Memory B cell (primary cell): ENCODE data around the gene DENND1A.

Experiments used
- ATAC-seq: fragments of 150-1000 bp; cut with Tn5 transposase; 2 replicates; pipeline ENCODE4 v1.10.0; 2021; ENCODE audit warnings: low read depth, mild to moderate bottlenecking, moderate library complexity
- DNase-seq, 2 donors: peaks; one replicate each; pipeline ENCODE4 v3.0.0; 2022; ENCODE audit warnings: low spot score in 2 of 2
- H3K27ac Mint-ChIP-seq: one replicate; pipeline ENCODE4 v1.8.0; 2022; ENCODE audit warnings: mild to moderate bottlenecking, moderate library complexity, mixed read lengths
- H3K27me3 Mint-ChIP-seq: one replicate; pipeline ENCODE4 v1.8.0; 2022; ENCODE audit warnings: mixed read lengths
- H3K36me3 Mint-ChIP-seq: one replicate; pipeline ENCODE4 v1.8.0; 2022; ENCODE audit warnings: mild to moderate bottlenecking, mixed read lengths
- H3K4me1 Mint-ChIP-seq: one replicate; pipeline ENCODE4 v1.8.0; 2022; ENCODE audit warnings: mixed read lengths
- H3K4me3 Mint-ChIP-seq: one replicate; pipeline ENCODE4 v1.8.0; 2022; ENCODE audit warnings: mild to moderate bottlenecking, moderate library complexity, mixed read lengths
- H3K9me3 Mint-ChIP-seq: one replicate; pipeline ENCODE4 v1.8.0; 2022; ENCODE audit warnings: mixed read lengths

Gene DENND1A

GRCh38 chr9:123453831-123454321 is 476.1 kb downstream of the DENND1A start:
- ATAC-seq (no peak), DNase-seq (no peak)
- H3K4me1 Mint-ChIP-seq: no peaks in the 10 kb centered on the region
- H3K36me3 Mint-ChIP-seq: peaks cover 26% of the 10 kb centered on the region
- no peaks in the 10 kb centered on the region for H3K27me3 Mint-ChIP-seq
- no peaks in the 10 kb centered on the region for H3K9me3 Mint-ChIP-seq
- no peak overlapping the region for H3K4me3 Mint-ChIP-seq
- H3K27ac Mint-ChIP-seq: no peak overlapping the region

DNA sequence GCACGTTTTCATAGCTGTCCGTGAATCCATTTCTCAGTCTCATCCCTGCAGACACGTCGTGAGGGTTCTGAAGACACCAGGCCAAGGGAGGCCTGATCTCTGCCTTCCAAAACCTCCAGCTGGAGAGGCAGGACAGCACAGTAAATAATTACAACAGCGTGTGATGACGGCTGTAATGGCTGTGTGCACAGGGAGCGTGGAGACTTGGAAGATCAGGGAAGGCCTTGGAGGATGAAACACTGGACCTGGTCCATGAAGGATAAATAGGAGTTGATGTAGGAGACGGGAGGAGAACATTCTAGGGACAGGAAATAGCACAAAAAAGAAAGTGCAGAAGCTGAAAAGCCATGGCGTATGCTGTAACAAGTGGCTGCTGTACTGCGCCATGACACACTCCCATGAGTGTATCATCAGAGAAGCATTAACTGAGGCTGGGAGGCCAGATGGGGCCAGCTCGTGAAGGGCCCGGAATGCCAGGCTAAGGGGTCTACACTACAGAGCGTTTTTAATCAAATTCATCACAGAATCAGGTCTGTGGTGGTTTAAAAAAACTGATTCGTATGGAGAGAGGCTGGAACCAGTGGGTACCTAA is 476.8 kb downstream of the DENND1A start:
- Mint-ChIP-seq H3K36me3 (peaks cover 26% of the 10 kb centered on the region), H3K27me3 (no peaks in the 10 kb centered on the region), H3K4me1 (no peaks in the 10 kb centered on the region), H3K27ac (no peak overlapping the region), H3K4me3 (no peak overlapping the region), H3K9me3 (no peaks in the 10 kb centered on the region)
- DNase-seq (no peak), ATAC-seq (no peak)

GRCh38 chr9:123450996-123451395 is 478.9 kb downstream of the DENND1A start:
- H3K9me3 Mint-ChIP-seq: no peaks in the 10 kb centered on the region
- no peak overlapping the region for H3K27ac Mint-ChIP-seq
- no peaks in the 10 kb centered on the region for H3K27me3 Mint-ChIP-seq
- peaks cover 38% of the 10 kb centered on the region for H3K36me3 Mint-ChIP-seq
- H3K4me1 Mint-ChIP-seq: no peaks in the 10 kb centered on the region
- DNase-seq (no peak), ATAC-seq (no peak)
- H3K4me3 Mint-ChIP-seq: no peak overlapping the region

- no peak for ATAC-seq
- H3K4me3 Mint-ChIP-seq: no peak overlapping the region
- no peak overlapping the region for H3K27ac Mint-ChIP-seq
- H3K36me3 Mint-ChIP-seq: peaks cover 35% of the 10 kb centered on the region
- H3K4me1 Mint-ChIP-seq: no peaks in the 10 kb centered on the region
- H3K27me3 Mint-ChIP-seq: no peaks in the 10 kb centered on the region
- no peak for DNase-seq
- no peaks in the 10 kb centered on the region for H3K9me3 Mint-ChIP-seq
Measured at GRCh38 chr9:123450098-123450770, 479.7 kb downstream of the DENND1A start.

DNA sequence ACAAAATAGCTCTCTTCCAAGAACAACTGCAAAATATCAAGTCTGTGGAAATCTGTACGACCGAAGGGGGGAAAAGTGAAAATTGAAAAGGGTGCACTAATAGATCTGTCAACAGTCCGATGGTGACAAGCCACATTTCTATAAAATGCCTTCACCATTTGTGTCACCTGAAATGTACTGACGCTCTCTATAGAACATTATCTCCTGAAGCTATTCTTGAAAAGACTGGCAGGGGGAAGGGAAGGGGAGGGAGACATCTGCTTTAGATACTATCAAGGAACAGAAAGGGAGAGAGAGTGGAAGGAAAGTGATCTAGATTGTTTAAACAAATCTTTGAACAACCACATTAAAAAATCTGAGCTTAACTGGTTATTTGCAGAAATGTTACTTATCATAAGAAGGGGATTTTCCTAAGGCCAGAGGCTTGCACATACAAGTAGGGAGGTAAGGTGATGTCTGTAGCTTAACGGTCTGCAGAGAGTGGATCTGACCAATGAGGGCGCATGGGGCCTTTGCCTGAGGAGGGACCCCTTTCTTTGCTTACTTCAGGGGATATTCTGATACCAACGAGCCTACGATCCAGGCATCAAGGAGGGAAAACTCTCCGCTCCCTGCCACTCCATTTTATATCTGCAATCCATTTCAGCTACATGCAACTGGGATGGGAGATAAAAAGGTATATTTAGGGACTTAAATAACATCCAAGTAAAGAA is 481.8 kb downstream of the DENND1A start:
- Mint-ChIP-seq H3K4me1 (no peaks in the 10 kb centered on the region), H3K36me3 (peaks cover 31% of the 10 kb centered on the region), H3K4me3 (no peak overlapping the region), H3K27me3 (no peaks in the 10 kb centered on the region), H3K9me3 (no peaks in the 10 kb centered on the region), H3K27ac (no peak overlapping the region)
- DNase-seq: no peak
- no peak for ATAC-seq

GRCh38 chr9:123445981-123446610 is 483.8 kb downstream of the DENND1A start:
- DNase-seq: no peak

GRCh38 chr9:123445116-123445515 is 484.8 kb downstream of the DENND1A start:
- no peaks in the 10 kb centered on the region for H3K4me1 Mint-ChIP-seq
- no peaks in the 10 kb centered on the region for H3K27me3 Mint-ChIP-seq
- no peak for ATAC-seq
- H3K36me3 Mint-ChIP-seq: peaks cover 26% of the 10 kb centered on the region
- no peak for DNase-seq
- no peaks in the 10 kb centered on the region for H3K9me3 Mint-ChIP-seq
- H3K4me3 Mint-ChIP-seq: no peak overlapping the region
- H3K27ac Mint-ChIP-seq: no peak overlapping the region

More at GRCh38 chr9:123445981-123446610, 483.8 kb downstream of the DENND1A start:
- Mint-ChIP-seq H3K4me1 (no peaks in the 10 kb centered on the region), H3K9me3 (no peaks in the 10 kb centered on the region), H3K27ac (no peak overlapping the region), H3K27me3 (no peaks in the 10 kb centered on the region), H3K36me3 (peaks cover 25% of the 10 kb centered on the region), H3K4me3 (no peak overlapping the region)
- ATAC-seq: no peak

DNA sequence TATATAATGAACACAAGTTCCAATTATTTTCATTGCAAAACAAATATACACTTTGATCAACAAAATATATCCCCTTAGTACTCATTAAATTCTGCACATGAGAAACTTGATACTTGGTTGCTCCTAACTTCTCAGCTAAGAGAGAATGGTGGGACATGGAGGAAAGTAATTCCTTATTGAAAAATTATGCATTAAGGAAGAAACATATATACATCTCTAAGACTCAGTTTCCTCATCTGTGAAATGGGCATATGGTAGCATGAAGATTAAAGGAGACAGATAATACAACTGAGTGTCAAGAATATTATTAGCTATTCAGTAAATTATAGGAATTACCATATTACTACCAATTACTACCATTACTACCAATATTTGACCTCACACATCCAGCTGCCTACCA is 488.2 kb downstream of the DENND1A start:
- Mint-ChIP-seq H3K4me1 (no peaks in the 10 kb centered on the region), H3K27me3 (no peaks in the 10 kb centered on the region), H3K27ac (no peak overlapping the region), H3K4me3 (no peak overlapping the region), H3K9me3 (no peaks in the 10 kb centered on the region), H3K36me3 (peaks cover 21% of the 10 kb centered on the region)
- DNase-seq (no peak), ATAC-seq (no peak)

GRCh38 chr9:123440256-123440655 is 489.7 kb downstream of the DENND1A start:
- no peaks in the 10 kb centered on the region for H3K4me1 Mint-ChIP-seq
- H3K27me3 Mint-ChIP-seq: no peaks in the 10 kb centered on the region
- no peaks in the 10 kb centered on the region for H3K9me3 Mint-ChIP-seq
- no peak overlapping the region for H3K4me3 Mint-ChIP-seq
- peaks cover 15% of the 10 kb centered on the region for H3K36me3 Mint-ChIP-seq
- no peak overlapping the region for H3K27ac Mint-ChIP-seq
- no peak for DNase-seq
- no peak for ATAC-seq

DNA sequence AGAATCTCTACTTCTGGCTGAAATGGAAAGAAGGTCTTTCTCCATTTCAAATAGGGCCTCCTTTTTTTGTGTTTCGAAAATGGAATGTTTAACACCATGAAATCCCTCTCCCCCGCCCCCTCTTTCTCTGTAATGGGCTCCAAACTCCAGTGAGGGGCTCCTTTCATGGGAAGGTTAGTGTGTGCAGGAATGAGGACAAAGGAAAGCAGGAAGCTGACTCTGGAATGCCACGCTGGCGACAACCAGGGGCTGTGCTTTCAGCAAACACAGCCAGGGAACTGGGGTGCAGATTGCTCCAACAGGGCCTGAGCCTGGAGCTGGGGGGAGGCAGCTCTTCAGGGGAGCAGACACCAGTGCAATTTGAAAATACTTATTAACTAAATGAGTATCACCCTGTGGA is 491.1 kb downstream of the DENND1A start:
- H3K4me3 Mint-ChIP-seq: no peak overlapping the region
- peaks cover 23% of the 10 kb centered on the region for H3K36me3 Mint-ChIP-seq
- no peak for DNase-seq
- no peaks in the 10 kb centered on the region for H3K9me3 Mint-ChIP-seq
- ATAC-seq: no peak
- H3K4me1 Mint-ChIP-seq: peaks cover 3% of the 10 kb centered on the region
- no peaks in the 10 kb centered on the region for H3K27me3 Mint-ChIP-seq
- no peak overlapping the region for H3K27ac Mint-ChIP-seq

DNA sequence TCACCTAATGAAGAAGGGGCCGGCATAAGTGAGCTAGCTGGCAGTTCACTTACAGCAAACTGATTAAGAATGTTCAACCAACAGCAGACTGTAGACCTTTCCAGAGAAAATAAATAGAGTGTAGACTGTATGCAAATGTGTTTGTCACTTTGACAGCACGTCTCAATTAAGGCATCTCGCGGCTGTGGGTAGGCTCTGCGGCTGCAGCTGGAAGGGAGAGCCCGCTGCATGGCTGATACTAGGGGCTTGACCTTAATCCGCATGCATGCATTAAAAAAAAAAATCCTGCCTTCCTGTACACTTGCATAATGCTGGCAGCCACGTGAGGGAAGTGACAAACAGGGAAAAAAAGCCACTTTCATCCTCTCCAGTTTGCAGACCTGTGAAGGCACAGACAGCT is 491.6 kb downstream of the DENND1A start:
- Mint-ChIP-seq H3K36me3 (peaks cover 26% of the 10 kb centered on the region), H3K27ac (no peak overlapping the region), H3K4me1 (peaks cover 3% of the 10 kb centered on the region), H3K4me3 (no peak overlapping the region), H3K9me3 (no peaks in the 10 kb centered on the region), H3K27me3 (no peaks in the 10 kb centered on the region)
- DNase-seq (no peak), ATAC-seq (no peak)

- ATAC-seq: no peak
- no peak overlapping the region for H3K4me3 Mint-ChIP-seq
- H3K27me3 Mint-ChIP-seq: no peaks in the 10 kb centered on the region
- DNase-seq: no peak
- peaks cover 3% of the 10 kb centered on the region for H3K4me1 Mint-ChIP-seq
- H3K27ac Mint-ChIP-seq: no peak overlapping the region
- H3K9me3 Mint-ChIP-seq: no peaks in the 10 kb centered on the region
- peaks cover 30% of the 10 kb centered on the region for H3K36me3 Mint-ChIP-seq
Measured at GRCh38 chr9:123437201-123437600, 492.7 kb downstream of the DENND1A start.

DNA sequence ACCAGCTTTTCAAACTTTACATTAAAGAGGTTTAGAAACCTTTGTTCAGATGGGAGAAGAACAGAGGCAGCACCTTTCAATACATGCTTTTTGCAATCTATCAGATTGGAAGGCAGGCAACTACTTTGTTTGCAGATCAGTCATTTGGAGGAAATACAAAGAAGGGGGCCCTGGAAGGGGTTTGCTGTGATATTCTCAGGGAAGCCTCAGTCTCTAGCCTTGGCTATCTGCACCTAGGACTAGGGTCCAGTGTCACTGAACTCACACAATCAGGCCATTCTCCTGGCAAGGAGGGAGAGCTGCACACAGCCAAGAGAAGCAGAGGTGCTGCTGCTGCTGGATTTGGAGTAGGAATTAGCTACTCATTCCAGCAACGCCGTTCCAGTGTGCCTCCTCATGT is 494.5 kb downstream of the DENND1A start:
- H3K36me3 Mint-ChIP-seq: peaks cover 37% of the 10 kb centered on the region
- peaks cover 2% of the 10 kb centered on the region for H3K9me3 Mint-ChIP-seq
- DNase-seq (no peak), ATAC-seq (no peak)
- no peak overlapping the region for H3K27ac Mint-ChIP-seq
- peaks cover 3% of the 10 kb centered on the region for H3K4me1 Mint-ChIP-seq
- no peaks in the 10 kb centered on the region for H3K27me3 Mint-ChIP-seq
- H3K4me3 Mint-ChIP-seq: no peak overlapping the region

GRCh38 chr9:123434619-123435240 is 495.2 kb downstream of the DENND1A start:
- H3K27ac Mint-ChIP-seq: no peak overlapping the region
- H3K9me3 Mint-ChIP-seq: peaks cover 3% of the 10 kb centered on the region
- no peak for ATAC-seq
- H3K36me3 Mint-ChIP-seq: peaks cover 42% of the 10 kb centered on the region
- H3K27me3 Mint-ChIP-seq: no peaks in the 10 kb centered on the region
- H3K4me1 Mint-ChIP-seq: peaks cover 3% of the 10 kb centered on the region
- no peak for DNase-seq
- no peak overlapping the region for H3K4me3 Mint-ChIP-seq
